ENCODE results near the gene SPECC1.

SPECC1 gene

DNA sequence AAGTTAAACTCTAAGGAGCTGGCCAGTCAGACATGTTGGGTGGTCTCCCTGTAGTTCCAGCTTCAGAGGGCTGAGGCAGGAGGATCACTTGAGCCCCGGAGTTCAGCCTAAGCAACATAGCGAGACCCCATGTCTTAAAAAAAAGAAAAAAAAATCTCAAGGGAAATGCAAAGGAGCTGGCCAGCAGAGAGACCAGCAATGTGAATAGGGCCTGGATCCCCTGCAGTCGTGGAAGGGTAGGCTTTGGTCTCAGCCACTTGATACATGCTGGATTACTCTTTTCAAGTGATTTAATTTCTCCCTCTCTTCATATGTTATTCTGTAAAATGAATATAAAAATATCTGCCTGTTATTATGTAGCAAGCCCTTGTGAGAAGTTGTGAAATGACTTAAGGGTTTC lies 207.7 kb downstream of the SPECC1 start:
- no peaks in the 10 kb centered on the region for H3K27me3 ChIP-seq
- H3K36me3 ChIP-seq: no peaks in the 10 kb centered on the region
- TF ChIP-seq, protein P1, sequence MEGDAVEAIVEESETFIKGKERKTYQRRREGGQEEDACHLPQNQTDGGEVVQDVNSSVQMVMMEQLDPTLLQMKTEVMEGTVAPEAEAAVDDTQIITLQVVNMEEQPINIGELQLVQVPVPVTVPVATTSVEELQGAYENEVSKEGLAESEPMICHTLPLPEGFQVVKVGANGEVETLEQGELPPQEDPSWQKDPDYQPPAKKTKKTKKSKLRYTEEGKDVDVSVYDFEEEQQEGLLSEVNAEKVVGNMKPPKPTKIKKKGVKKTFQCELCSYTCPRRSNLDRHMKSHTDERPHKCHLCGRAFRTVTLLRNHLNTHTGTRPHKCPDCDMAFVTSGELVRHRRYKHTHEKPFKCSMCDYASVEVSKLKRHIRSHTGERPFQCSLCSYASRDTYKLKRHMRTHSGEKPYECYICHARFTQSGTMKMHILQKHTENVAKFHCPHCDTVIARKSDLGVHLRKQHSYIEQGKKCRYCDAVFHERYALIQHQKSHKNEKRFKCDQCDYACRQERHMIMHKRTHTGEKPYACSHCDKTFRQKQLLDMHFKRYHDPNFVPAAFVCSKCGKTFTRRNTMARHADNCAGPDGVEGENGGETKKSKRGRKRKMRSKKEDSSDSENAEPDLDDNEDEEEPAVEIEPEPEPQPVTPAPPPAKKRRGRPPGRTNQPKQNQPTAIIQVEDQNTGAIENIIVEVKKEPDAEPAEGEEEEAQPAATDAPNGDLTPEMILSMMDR (IDR thresholded peaks at IDR 0.05; ENCODE audit: low read depth, low read length): no peak
- DNase-seq: no peak
- no peaks in the 10 kb centered on the region for H3K4me1 ChIP-seq
- H3K9me3 ChIP-seq: no peaks in the 10 kb centered on the region
- no peak overlapping the region for H3K4me3 ChIP-seq (ENCODE audit: low read depth, low read length)

DNA sequence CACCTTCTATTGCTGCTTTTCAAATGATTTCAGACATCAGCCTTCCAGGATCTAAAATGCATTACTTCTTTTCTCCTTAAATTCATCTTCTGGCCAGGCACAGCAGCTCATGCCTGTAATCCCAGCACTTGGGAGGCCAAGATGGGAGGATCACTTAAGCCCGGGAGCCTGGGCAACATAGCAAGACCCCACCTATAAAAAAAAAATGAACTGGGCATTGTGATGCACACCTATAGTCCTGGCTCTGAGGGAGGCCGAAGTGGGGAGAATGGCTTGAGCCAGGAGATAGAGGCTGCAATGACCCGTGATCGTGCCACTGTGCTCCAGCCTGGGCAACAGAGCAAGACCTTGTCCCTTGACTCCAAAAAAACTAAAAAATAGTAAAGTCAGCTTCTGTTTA lies 208.5 kb downstream of the SPECC1 start:
- Histone ChIP-seq H3K27me3 (no peaks in the 10 kb centered on the region), H3K4me1 (no peaks in the 10 kb centered on the region), H3K9me3 (no peaks in the 10 kb centered on the region), H3K36me3 (no peaks in the 10 kb centered on the region), H3K4me3 (ENCODE audit: low read depth, low read length) (no peak overlapping the region)
- TF ChIP-seq, protein P1 (IDR thresholded peaks at IDR 0.05; ENCODE audit: low read depth, low read length): no peak
- no peak for DNase-seq

DNA sequence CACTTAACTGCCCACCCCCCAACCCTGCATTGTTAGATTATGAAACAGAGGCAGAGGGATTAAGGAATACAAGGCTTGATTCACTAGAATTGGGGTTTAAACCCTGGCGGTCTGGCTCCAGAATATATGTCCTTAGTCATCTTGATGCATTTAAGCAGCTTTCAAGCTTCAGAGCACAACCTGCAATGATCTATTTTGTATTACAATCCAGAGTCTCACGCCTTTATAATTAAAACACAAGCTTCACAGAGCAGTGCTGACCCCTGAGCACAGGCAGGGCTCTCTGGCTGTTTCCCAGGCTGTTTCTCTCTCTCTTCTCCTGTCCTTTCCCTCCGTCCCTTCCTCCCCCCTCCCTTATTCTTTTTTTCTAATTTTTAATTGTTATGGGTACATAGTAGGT lies 209.1 kb downstream of the SPECC1 start:
- no peaks in the 10 kb centered on the region for H3K9me3 ChIP-seq
- no peak overlapping the region for H3K4me3 ChIP-seq (ENCODE audit: low read depth, low read length)
- H3K4me1 ChIP-seq: no peaks in the 10 kb centered on the region
- no peaks in the 10 kb centered on the region for H3K36me3 ChIP-seq
- TF ChIP-seq, protein P1 (IDR thresholded peaks at IDR 0.05; ENCODE audit: low read depth, low read length): no peak
- DNase-seq: no peak
- H3K27me3 ChIP-seq: no peaks in the 10 kb centered on the region

DNA sequence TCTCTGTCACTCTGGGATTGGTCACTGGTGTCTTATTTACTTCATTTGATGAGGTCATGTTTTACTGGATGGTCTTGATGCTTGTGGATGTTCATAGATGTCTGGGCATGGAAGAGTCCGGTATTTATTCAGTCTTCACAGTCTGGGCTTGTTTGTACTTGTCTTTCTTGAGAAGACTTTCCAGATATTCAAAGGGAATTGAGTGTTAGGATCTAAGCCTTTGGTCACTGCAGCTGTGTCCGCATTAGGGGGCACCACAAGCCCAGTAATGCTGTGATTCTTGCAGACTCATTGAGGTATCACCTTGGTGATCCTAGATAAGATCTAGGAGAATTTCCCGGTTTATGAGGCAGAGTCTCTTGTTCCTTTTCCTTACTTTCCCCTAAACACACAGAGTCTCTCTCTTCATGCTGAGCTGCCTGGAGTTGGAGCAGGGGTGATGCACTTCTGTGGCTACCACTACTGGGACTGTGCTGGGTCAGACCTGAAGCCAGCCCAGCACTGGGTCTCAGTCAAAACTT lies 214.7 kb downstream of the SPECC1 start:
- no peaks in the 10 kb centered on the region for H3K36me3 ChIP-seq
- TF ChIP-seq, protein P1 (IDR thresholded peaks at IDR 0.05; ENCODE audit: low read depth, low read length): no peak
- H3K4me3 ChIP-seq (ENCODE audit: low read depth, low read length): no peak overlapping the region
- DNase-seq: no peak
- H3K4me1 ChIP-seq: no peaks in the 10 kb centered on the region
- H3K27me3 ChIP-seq: no peaks in the 10 kb centered on the region
- no peaks in the 10 kb centered on the region for H3K9me3 ChIP-seq

DNA sequence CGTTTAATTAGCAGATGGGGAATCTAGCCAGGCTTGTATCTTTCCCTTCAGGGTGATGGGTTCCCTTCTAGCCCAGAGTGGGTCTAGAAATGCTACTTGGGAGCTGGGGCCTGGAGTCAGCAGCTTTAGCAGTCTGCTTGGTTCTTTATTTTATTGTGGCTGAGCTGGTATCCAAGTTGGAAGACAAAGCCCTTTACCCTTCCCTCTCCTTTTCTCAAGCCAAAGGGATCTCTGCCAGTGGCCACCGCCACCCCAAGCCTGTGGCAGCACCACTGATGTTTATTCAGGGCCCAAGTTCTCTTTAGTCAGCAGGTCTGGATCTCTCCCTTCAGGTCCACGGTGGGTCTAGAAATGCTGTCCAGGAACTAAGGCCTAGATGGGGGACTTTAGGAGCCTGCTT lies 215.2 kb downstream of the SPECC1 start:
- Histone ChIP-seq H3K36me3 (no peaks in the 10 kb centered on the region), H3K4me1 (no peaks in the 10 kb centered on the region), H3K27me3 (no peaks in the 10 kb centered on the region), H3K4me3 (ENCODE audit: low read depth, low read length) (no peak overlapping the region), H3K9me3 (no peaks in the 10 kb centered on the region)
- DNase-seq: no peak
- TF ChIP-seq, protein P1 (IDR thresholded peaks at IDR 0.05; ENCODE audit: low read depth, low read length): no peak

DNA sequence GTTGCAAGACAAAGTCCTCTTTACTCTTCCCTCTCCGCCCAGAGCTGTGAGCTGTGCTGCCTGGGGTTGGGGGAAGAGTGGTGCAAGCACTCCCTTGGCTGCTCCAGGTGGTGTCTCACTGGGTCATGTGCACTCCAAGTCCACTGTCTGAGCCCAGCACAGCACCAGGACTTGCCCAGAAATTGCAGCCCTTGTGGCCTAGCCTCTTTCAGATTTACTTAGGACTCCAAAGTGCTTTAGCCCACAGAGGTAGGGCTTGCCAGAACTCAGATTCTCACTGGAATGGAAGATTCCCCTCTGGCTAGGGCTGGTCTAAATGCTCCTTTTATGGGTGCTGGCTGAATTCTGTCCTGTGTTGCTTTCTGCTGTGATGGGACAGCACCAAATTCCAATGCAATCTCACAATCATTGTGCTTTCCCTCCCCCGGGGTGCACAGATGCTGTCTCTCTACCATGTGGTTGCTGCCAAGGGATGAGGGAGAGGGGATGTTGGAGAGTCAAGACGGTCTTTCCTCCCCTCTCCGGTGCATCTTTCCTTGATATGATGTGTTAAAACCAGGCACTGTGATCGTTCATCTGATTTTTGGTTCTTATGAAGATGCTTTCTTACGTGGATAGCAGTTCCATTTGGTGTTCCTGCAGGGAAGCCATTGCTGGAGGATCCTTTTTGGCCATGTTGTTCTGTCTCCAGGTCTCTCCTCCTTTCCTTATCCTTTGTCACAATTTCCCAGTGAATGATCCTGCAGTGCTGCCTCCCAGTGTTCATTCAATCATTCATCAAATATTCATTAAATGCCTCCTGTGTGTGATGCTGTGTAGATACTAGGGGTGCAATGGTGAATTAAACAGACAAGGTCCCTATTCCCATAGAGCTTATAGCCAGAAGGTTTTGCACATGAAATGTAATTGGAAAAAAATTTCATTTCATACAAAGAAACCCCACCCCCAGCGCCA lies 216.3 kb downstream of the SPECC1 start:
- H3K36me3 ChIP-seq: no peaks in the 10 kb centered on the region
- TF ChIP-seq, protein P1 (IDR thresholded peaks at IDR 0.05; ENCODE audit: low read depth, low read length): no peak
- H3K4me1 ChIP-seq: no peaks in the 10 kb centered on the region
- no peaks in the 10 kb centered on the region for H3K27me3 ChIP-seq
- H3K9me3 ChIP-seq: no peaks in the 10 kb centered on the region
- no peak overlapping the region for H3K4me3 ChIP-seq (ENCODE audit: low read depth, low read length)
- no peak for DNase-seq

Measured in BE2C (cell line).